WTC11 (cell line): ENCODE results near the gene DYRK3. TPM values are rescaled to one million over a fixed set of nuclear protein-coding genes. Genes with fewer than 3 reads are reported as not detected.

ENCODE experiments used
- ATAC-seq: fragments of 200-7000 bp; cut with Tn5 transposase; 2 replicates; pipeline ENCODE4 v1.10.0; 2021; ENCODE audit warnings: mild to moderate bottlenecking, moderate library complexity
- CTCF ChIA-PET: fragments of 300-600 bp; sonication (Branson Sonifier 250); formaldehyde crosslinking; loops from one replicate; lab custom pipeline; 2021; ENCODE audit warnings: antibody characterized with exemption; lab: Charles Lee
- POLR2A ChIA-PET: fragments of 350-600 bp; sonication (Branson Sonifier 250); formaldehyde crosslinking; loops from one replicate; lab custom pipeline; 2021; ENCODE audit warnings: antibody characterized with exemption; lab: Charles Lee
- DNase-seq: peaks from one replicate; pipeline ENCODE4 v3.0.0; 2021; ENCODE audit warnings: low spot score
- H3K27ac Mint-ChIP-seq: 2 replicates; pipeline ENCODE4 v1.8.0; 2021; ENCODE audit warnings: mixed read lengths
- H3K27me3 Mint-ChIP-seq: 2 replicates; pipeline ENCODE4 v1.8.0; 2021; ENCODE audit warnings: low read depth, mild to moderate bottlenecking, moderate library complexity, mixed read lengths
- H3K36me3 Mint-ChIP-seq: 2 replicates; pipeline ENCODE4 v1.8.0; 2021; ENCODE audit warnings: mixed read lengths
- H3K4me1 Mint-ChIP-seq: 2 replicates; pipeline ENCODE4 v1.8.0; 2022; ENCODE audit warnings: mixed read lengths
- H3K4me3 Mint-ChIP-seq: 2 replicates; pipeline ENCODE4 v1.8.0; 2021; ENCODE audit warnings: mild to moderate bottlenecking, moderate library complexity, mixed read lengths
- H3K9me3 Mint-ChIP-seq: 2 replicates; pipeline ENCODE4 v1.8.0; 2021; ENCODE audit warnings: mixed read lengths
- ATF1 ChIP-seq: sonication (generic); formaldehyde crosslinking; IDR thresholded peaks from 2 replicates; pipeline ENCODE4 v1.8.1; 2023; ENCODE audit warnings: mild to moderate bottlenecking, moderate library complexity, missing genetic modification reagents
- CDX4 ChIP-seq: fragments of 250-450 bp; sonication (Bioruptor Pico); IDR thresholded peaks from 2 replicates; pipeline ENCODE4 v1.9.0; 2021; ENCODE audit warnings: moderate library complexity, mild to moderate bottlenecking, inconsistent platforms, borderline replicate concordance
- CREB1 ChIP-seq: sonication (generic); formaldehyde crosslinking; IDR thresholded peaks from 2 replicates; pipeline ENCODE4 v1.8.0; 2023; ENCODE audit warnings: mild to moderate bottlenecking, missing genetic modification reagents
- E2F4 ChIP-seq: sonication (generic); formaldehyde crosslinking; IDR thresholded peaks from 2 replicates; pipeline ENCODE4 v1.8.1; 2022; ENCODE audit warnings: low read depth, mild to moderate bottlenecking, moderate library complexity, missing genetic modification reagents, borderline replicate concordance
- ELF4 ChIP-seq: sonication (generic); formaldehyde crosslinking; IDR thresholded peaks from 2 replicates; pipeline ENCODE4 v1.8.1; 2022; ENCODE audit warnings: low read depth, mild to moderate bottlenecking, moderate library complexity, missing genetic modification reagents
- GRHL2 ChIP-seq: fragments of 250-450 bp; sonication (Bioruptor Pico); IDR thresholded peaks from 2 replicates; pipeline ENCODE4 v1.8.0; 2022; ENCODE audit warnings: mild to moderate bottlenecking, moderate library complexity; ENCODE audit not compliant: insufficient replicate concordance, severe bottlenecking
- GTF2I ChIP-seq: fragments of 250-450 bp; sonication (Bioruptor Pico); conservative IDR thresholded peaks from 2 replicates; pipeline ENCODE4 v1.4.0; 2021; ENCODE audit warnings: mild to moderate bottlenecking
- IRF1 ChIP-seq: sonication (generic); formaldehyde crosslinking; IDR thresholded peaks from 2 replicates; pipeline ENCODE4 v1.8.0; 2023; ENCODE audit warnings: missing genetic modification reagents
- JUN ChIP-seq: sonication (generic); formaldehyde crosslinking; IDR thresholded peaks from 2 replicates; pipeline ENCODE4 v1.8.0; 2023; ENCODE audit warnings: mild to moderate bottlenecking, missing genetic modification reagents
- MYBL2 ChIP-seq: sonication (generic); formaldehyde crosslinking; IDR thresholded peaks from 2 replicates; pipeline ENCODE4 v1.8.1; 2023; ENCODE audit warnings: mild to moderate bottlenecking, moderate library complexity, missing genetic modification reagents
- NR2C2 ChIP-seq: sonication (generic); formaldehyde crosslinking; IDR thresholded peaks from 2 replicates; pipeline ENCODE4 v1.8.0; 2022; ENCODE audit warnings: mild to moderate bottlenecking, missing genetic modification reagents
- NR3C1 ChIP-seq: sonication (generic); formaldehyde crosslinking; conservative IDR thresholded peaks from 2 replicates; pipeline ENCODE4 v1.8.1; 2023; ENCODE audit warnings: low read depth, mild to moderate bottlenecking, missing genetic modification reagents
- PRDM15 ChIP-seq: sonication (generic); formaldehyde crosslinking; IDR thresholded peaks from 2 replicates; pipeline ENCODE4 v1.8.0; 2022; ENCODE audit warnings: missing genetic modification reagents
- PRRX2 ChIP-seq: fragments of 250-450 bp; sonication (Bioruptor Pico); IDR thresholded peaks from 2 replicates; pipeline ENCODE4 v1.8.0; 2021; ENCODE audit warnings: mild to moderate bottlenecking
- RELA ChIP-seq: sonication (generic); formaldehyde crosslinking; IDR thresholded peaks from 2 replicates; pipeline ENCODE4 v1.8.1; 2022; ENCODE audit warnings: missing genetic modification reagents, mild to moderate bottlenecking, borderline replicate concordance
- SMAD4 ChIP-seq: sonication (generic); formaldehyde crosslinking; IDR thresholded peaks from 2 replicates; pipeline ENCODE4 v1.8.0; 2022; ENCODE audit warnings: mild to moderate bottlenecking, missing genetic modification reagents
- ZBTB43 ChIP-seq: sonication (generic); formaldehyde crosslinking; IDR thresholded peaks from 2 replicates; pipeline ENCODE4 v1.8.1; 2023; ENCODE audit warnings: mild to moderate bottlenecking, missing genetic modification reagents
- ZNF232 ChIP-seq: sonication (generic); formaldehyde crosslinking; IDR thresholded peaks from 2 replicates; pipeline ENCODE4 v1.8.0; 2022; ENCODE audit warnings: mild to moderate bottlenecking, missing genetic modification reagents
- total RNA-seq: library from RNA; stranded (reverse); gene quantifications from 3 replicates; pipeline ENCODE4 v1.2.3, GENCODE V29; 2021

The DYRK3 gene
- total RNA-seq, 1 experiment from 2014 or later: 7.8 TPM

- H3K27ac Mint-ChIP-seq: no peak overlapping the region
- H3K4me3 Mint-ChIP-seq: no peak overlapping the region
- H3K27me3 Mint-ChIP-seq: no peaks in the 10 kb centered on the region; the same call in 1 of the 2 replicates
- H3K9me3 Mint-ChIP-seq: no peaks in the 10 kb centered on the region
- POLR2A ChIA-PET: interaction anchor here (2.0 kb wide), 1 partner anchor 12 kb away, joined by 8 read pairs; no protein-coding TSS in a partner anchor
- no peaks in the 10 kb centered on the region for H3K36me3 Mint-ChIP-seq
- ATAC-seq (no peak), DNase-seq (no peak)
- TF ChIP-seq PRDM15 (CRISPR knock-in tag): no peak
- TF ChIP-seq MYBL2 (CRISPR knock-in tag): no peak
- no peak for TF ChIP-seq CREB1 (CRISPR knock-in tag)
- TF ChIP-seq ELF4 (CRISPR knock-in tag): no peak
- no peak for TF ChIP-seq GRHL2 (CRISPR knock-in tag)
- no peak for TF ChIP-seq CDX4
- no peak for TF ChIP-seq ZNF232
- TF ChIP-seq JUN (CRISPR knock-in tag): no peak
- no peak for TF ChIP-seq ATF1 (CRISPR knock-in tag)
- TF ChIP-seq ZBTB43: no peak
- TF ChIP-seq PRRX2: no peak
- TF ChIP-seq NR2C2 (CRISPR knock-in tag): no peak
- no peak for TF ChIP-seq E2F4 (CRISPR knock-in tag)
- no peak for TF ChIP-seq RELA (CRISPR knock-in tag)
- TF ChIP-seq GTF2I (CRISPR knock-in tag): no peak
- no peak for TF ChIP-seq IRF1 (CRISPR knock-in tag)
- TF ChIP-seq NR3C1 (CRISPR knock-in tag): no peak
- TF ChIP-seq SMAD4: no peak
- peaks cover 70% of the 10 kb centered on the region for H3K4me1 Mint-ChIP-seq
- CTCF ChIA-PET: interaction anchor here (0.9 to 3.1 kb wide), 5 partner anchors 9 to 219 kb away, joined by 3 to 11 read pairs (median 6); no protein-coding TSS in a partner anchor
Observed at GRCh38 chr1:206693592-206693991, 58.3 kb downstream of the DYRK3 start.
